IMR-90 (cell line): ENCODE measurements around the gene PCARE. TPM values are rescaled to one million over a fixed set of nuclear protein-coding genes. Genes with fewer than 3 reads are reported as not detected.

Experiments used
- ATAC-seq: fragments of 200-7000 bp; cut with Tn5 transposase; 2 replicates; pipeline ENCODE4 v1.9.1; 2020; ENCODE audit warnings: low read depth, mild to moderate bottlenecking, moderate library complexity
- BruUV-seq: library from RNA; stranded (reverse); fragments of 400-500 nt; replicated peaks from 2 replicates; lab custom pipeline; 2021; lab: Mats Ljungman, UMichigan
- CTCF ChIA-PET: fragments of 300-600 bp; formaldehyde crosslinking; extraction: SDS; loops from one replicate; lab custom pipeline; 2021; ENCODE audit warnings: antibody characterized with exemption; lab: Yijun Ruan, JAX
- POLR2A ChIA-PET: fragments of 300-600 bp; sonication (Branson Sonifier 250); formaldehyde crosslinking; loops from one replicate; lab custom pipeline; 2022; ENCODE audit warnings: antibody characterized with exemption; ENCODE audit not compliant: unreplicated experiment; lab: Charles Lee
- DNase-seq: peaks from one replicate; pipeline ENCODE4 v3.0.0; 2013
- H2AFZ ChIP-seq: replicated peaks from 2 replicates; pipeline ENCODE3; 2013; ENCODE audit warnings: low read length, mild to moderate bottlenecking; ENCODE audit not compliant: poor library complexity
- H2AK5ac ChIP-seq: 2 replicates; pipeline ENCODE4 v1.6.1; 2013; ENCODE audit warnings: low read depth, low read length, inconsistent platforms
- H2AK9ac ChIP-seq: replicated peaks from 2 replicates; pipeline ENCODE3; 2013; ENCODE audit warnings: mild to moderate bottlenecking, low read depth, low read length, moderate library complexity; ENCODE audit not compliant: poor library complexity
- H2BK120ac ChIP-seq: 2 replicates; pipeline ENCODE4 v1.6.1; 2013; ENCODE audit warnings: low read depth, low read length, inconsistent platforms
- H2BK15ac ChIP-seq: 3 replicates; pipeline ENCODE4 v1.6.1; 2013; ENCODE audit warnings: low read depth, low read length, inconsistent platforms
- H2BK20ac ChIP-seq: 2 replicates; pipeline ENCODE4 v1.6.1; 2013; ENCODE audit warnings: low read depth, mild to moderate bottlenecking, inconsistent platforms, low read length, moderate library complexity
- H2BK5ac ChIP-seq: 2 replicates; pipeline ENCODE4 v1.6.1; 2013; ENCODE audit warnings: mild to moderate bottlenecking, low read depth, low read length, inconsistent platforms; ENCODE audit not compliant: poor library complexity, severe bottlenecking
- H3K14ac ChIP-seq: replicated peaks from 2 replicates; pipeline ENCODE4 v1.6.1; 2013; ENCODE audit warnings: low read depth, low read length, inconsistent platforms
- H3K18ac ChIP-seq: 2 replicates; pipeline ENCODE4 v1.6.1; 2013; ENCODE audit warnings: low read depth, low read length, control low read depth
- H3K23ac ChIP-seq: 2 replicates; pipeline ENCODE4 v1.6.1; 2013; ENCODE audit warnings: low read depth, low read length, inconsistent platforms
- H3K27ac ChIP-seq: 2 replicates; pipeline ENCODE4 v1.5.1; 2013; ENCODE audit warnings: mild to moderate bottlenecking, control low read depth, low read length; ENCODE audit not compliant: insufficient read depth
- H3K27me3 ChIP-seq: 2 replicates; pipeline ENCODE4 v1.6.1; 2013; ENCODE audit warnings: low read length; ENCODE audit not compliant: control insufficient read depth, insufficient read depth
- H3K36me3 ChIP-seq: 2 replicates; pipeline ENCODE4 v1.6.1; 2013; ENCODE audit warnings: low read length, mixed read lengths; ENCODE audit not compliant: control insufficient read depth, insufficient read depth
- H3K4ac ChIP-seq: 2 replicates; pipeline ENCODE4 v1.6.1; 2013; ENCODE audit warnings: low read depth, low read length, inconsistent platforms
- H3K4me1 ChIP-seq: 2 replicates; pipeline ENCODE4 v1.6.1; 2013; ENCODE audit warnings: low read length, mixed read lengths; ENCODE audit not compliant: control insufficient read depth, insufficient read depth
- H3K4me2 ChIP-seq: 2 replicates; pipeline ENCODE4 v1.6.1; 2013; ENCODE audit warnings: low read depth, mild to moderate bottlenecking, control low read depth, low read length, moderate library complexity
- H3K4me3 ChIP-seq: 2 replicates; pipeline ENCODE4 v1.5.1; 2013; ENCODE audit warnings: low read depth, mild to moderate bottlenecking, control low read depth, low read length, moderate library complexity; ENCODE audit not compliant: insufficient read depth
- H3K56ac ChIP-seq: 2 replicates; pipeline ENCODE4 v1.6.1; 2013; ENCODE audit warnings: low read length, inconsistent platforms; ENCODE audit not compliant: insufficient read depth; ENCODE audit errors: extremely low read depth
- H3K79me1 ChIP-seq, 2 experiments: 2 replicates each; pipeline ENCODE4 v1.6.1; 2013; ENCODE audit warnings: low read length in 2 of 2, inconsistent platforms in 1 of 2, low read depth in 1 of 2
- H3K9ac ChIP-seq: 2 replicates; pipeline ENCODE4 v1.6.1; 2013; ENCODE audit warnings: low read depth, low read length, control low read depth
- H3K9me1 ChIP-seq: 2 replicates; pipeline ENCODE4 v1.6.1; 2013; ENCODE audit warnings: low read length, inconsistent platforms; ENCODE audit not compliant: insufficient read depth
- H3K9me3 ChIP-seq: 2 replicates; pipeline ENCODE4 v1.6.1; 2013; ENCODE audit warnings: low read length; ENCODE audit not compliant: control insufficient read depth, insufficient read depth
- H4K20me1 ChIP-seq: 2 replicates; pipeline ENCODE4 v1.6.1; 2013; ENCODE audit warnings: low read length, inconsistent platforms; ENCODE audit not compliant: insufficient read depth
- H4K5ac ChIP-seq: 2 replicates; pipeline ENCODE4 v1.6.1; 2013; ENCODE audit warnings: mild to moderate bottlenecking, low read depth, low read length, control low read depth
- H4K8ac ChIP-seq, 2 experiments: 2 replicates each; pipeline ENCODE4 v1.6.1; 2013; ENCODE audit warnings: low read depth in 2 of 2, low read length in 2 of 2, control low read depth in 1 of 2, inconsistent platforms in 1 of 2
- H4K91ac ChIP-seq: 2 replicates; pipeline ENCODE4 v1.6.1; 2013; ENCODE audit warnings: low read depth, low read length, inconsistent platforms; ENCODE audit not compliant: insufficient read depth
- BHLHE40 ChIP-seq: fragments of 150-350 bp; IDR thresholded peaks from 2 replicates; pipeline ENCODE4 v1.6.1; 2016; ENCODE audit warnings: mild to moderate bottlenecking, low read depth, low read length
- CEBPB ChIP-seq: IDR thresholded peaks from 2 replicates; pipeline ENCODE4 v1.6.1; 2012; ENCODE audit warnings: low read depth, low read length, improper control_type of control experiment
- CHD1 ChIP-seq: IDR thresholded peaks from 2 replicates; pipeline ENCODE4 v1.6.1; 2012; ENCODE audit warnings: low read depth, low read length, improper control_type of control experiment
- CTCF ChIP-seq: conservative IDR thresholded peaks from 2 replicates; pipeline ENCODE4 v1.5.1; 2012; ENCODE audit warnings: mild to moderate bottlenecking, low read depth, low read length, improper control_type of control experiment
- ELK1 ChIP-seq: fragments of 150-350 bp; IDR thresholded peaks from 2 replicates; pipeline ENCODE4 v1.6.1; 2016; ENCODE audit warnings: low read depth, mild to moderate bottlenecking, low read length, moderate library complexity, borderline replicate concordance
- FOS ChIP-seq: fragments of 150-350 bp; IDR thresholded peaks from 2 replicates; pipeline ENCODE4 v1.6.1; 2016; ENCODE audit warnings: low read depth, low read length
- MAFK ChIP-seq: IDR thresholded peaks from 2 replicates; pipeline ENCODE4 v1.6.1; 2012; ENCODE audit warnings: low read depth, low read length, improper control_type of control experiment
- MXI1 ChIP-seq: IDR thresholded peaks from 2 replicates; pipeline ENCODE4 v1.6.1; 2012; ENCODE audit warnings: low read depth, mild to moderate bottlenecking, low read length, moderate library complexity, borderline replicate concordance
- NFE2L2 ChIP-seq: fragments of 150-350 bp; IDR thresholded peaks from 2 replicates; pipeline ENCODE4 v1.6.1; 2016; ENCODE audit warnings: low read depth, mild to moderate bottlenecking, low read length
- POLR2A ChIP-seq: IDR thresholded peaks from 2 replicates; pipeline ENCODE4 v1.6.1; 2012; ENCODE audit warnings: mild to moderate bottlenecking, low read depth, low read length
- RAD21 ChIP-seq: IDR thresholded peaks from 2 replicates; pipeline ENCODE4 v1.6.1; 2012; ENCODE audit warnings: low read length, improper control_type of control experiment
- RCOR1 ChIP-seq: IDR thresholded peaks from 2 replicates; pipeline ENCODE4 v1.6.1; 2012; ENCODE audit warnings: mild to moderate bottlenecking, low read length, improper control_type of control experiment; ENCODE audit not compliant: insufficient replicate concordance
- RFX5 ChIP-seq: IDR thresholded peaks from 2 replicates; pipeline ENCODE4 v1.8.0; 2012; ENCODE audit warnings: low read depth, mild to moderate bottlenecking, low read length, moderate library complexity
- SMC3 ChIP-seq: fragments of 150-350 bp; IDR thresholded peaks from 2 replicates; pipeline ENCODE4 v1.6.1; 2016; ENCODE audit warnings: low read depth, mild to moderate bottlenecking, antibody characterized with exemption, low read length, moderate library complexity
- WGBS, 2 experiments: methylation state at CpG; one replicate each; pipeline versions ENCODE4 v1.1.5 to v1.1.7; 2013; ENCODE audit warnings: missing lambda C conversion rate in 2 of 2; ENCODE audit not compliant: insufficient read length in 1 of 2; ENCODE audit errors: extremely low coverage in 2 of 2; 5-methylcytosine and 5-hydroxymethylcytosine counted together
- dilution Hi-C: fragments of 300-500 bp; cut with HindIII; formaldehyde crosslinking; loops from one replicate; pipeline ENCODE4 v1.14.3; 2018; ENCODE audit warnings: low sequenced_read_pairs; ENCODE audit not compliant: unreplicated experiment
- in situ Hi-C: fragments of 300-500 bp; cut with MboI; formaldehyde crosslinking; loops from 3 replicates; pipeline ENCODE4 v1.14.3; 2019; ENCODE audit warnings: low sequenced_read_pairs, inconsistent platforms, mixed read lengths
- intact Hi-C: fragments of 100-400 bp; cut with micrococcal nuclease; formaldehyde crosslinking; loops from 2 replicates; pipeline ENCODE4 v1.10.0; 2022
- polyA plus RNA-seq, 3 experiments: library from polyadenylated mRNA; depleted of rRNA; stranded (reverse); fragments of >200 nt; gene quantifications; 2 replicates each; pipeline ENCODE4 v1.2.3, GENCODE V29; 2012; ENCODE audit warnings: low replicate concordance in 1 of 3
- total RNA-seq: library from RNA; depleted of rRNA; stranded (reverse); fragments of >200 nt; gene quantifications from 2 replicates; pipeline ENCODE4 v1.2.3, GENCODE V29; 2012
- TF ChIP-seq, protein P1 (sequence below): fragments of 150-350 bp; IDR thresholded peaks from 2 replicates; pipeline ENCODE4 v1.6.1; 2017; ENCODE audit warnings: mild to moderate bottlenecking, antibody characterized with exemption, low read length, low read depth

Gene PCARE
- total and polyA plus RNA-seq, 2 of the 4 experiments (the other 2 are of a cell fraction), result not detected

DNA sequence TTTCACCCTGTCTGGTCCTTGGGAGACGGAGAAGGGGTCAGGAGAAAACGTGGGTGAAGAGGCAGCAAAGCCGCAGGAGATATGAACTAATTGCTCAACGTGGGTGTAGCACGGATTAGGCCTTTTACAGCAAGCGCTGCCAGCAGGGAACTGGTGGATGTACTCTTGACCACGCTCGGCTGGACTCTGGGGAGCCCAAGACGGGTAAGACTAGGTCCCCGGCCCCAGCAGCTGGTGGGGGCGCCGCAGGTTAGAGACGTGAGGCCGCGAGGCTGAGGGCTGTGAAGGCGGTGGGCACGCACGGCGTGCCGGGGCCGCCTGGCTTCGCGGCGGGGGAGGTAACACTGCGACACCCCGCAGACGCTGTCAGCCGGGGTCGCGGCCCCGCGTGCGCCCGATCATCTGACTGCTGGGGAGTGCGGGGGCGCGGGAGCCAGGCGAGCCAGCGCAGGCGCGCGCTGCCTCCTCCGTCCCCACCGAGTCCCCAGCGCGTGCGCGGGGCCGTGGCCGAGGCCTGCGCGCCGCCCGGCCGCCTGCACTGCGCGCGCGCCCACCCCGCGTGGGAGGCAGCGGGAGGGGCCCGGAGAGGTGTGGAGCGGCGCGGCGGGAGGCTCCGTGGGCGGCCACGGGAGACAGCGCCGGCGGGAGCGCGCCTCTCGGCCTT is 40.8 kb upstream of the PCARE start, which contains the start of gene CLIP4:
CLIP4 (plus strand) TSS at position 470 of the 664 bp plus-strand sequence. CDS start 5,974 bp downstream, outside the sequence.
- intact Hi-C loops, result loop anchor here (5.0 kb wide), 2 partner anchors 133 to 158 kb away; partner anchors contain the start of gene TOGARAM2
- CTCF ChIA-PET, result no interaction called here
- peaks cover 31% of the 10 kb centered on the region for H3K4me1 ChIP-seq
- TF ChIP-seq BHLHE40, result peak; percentile 92
- peak; percentile 54 for TF ChIP-seq POLR2A
- no peak for TF ChIP-seq FOS
- no peak for TF ChIP-seq CHD1
- no peak for TF ChIP-seq MAFK
- no peak for TF ChIP-seq RCOR1
- TF ChIP-seq NFE2L2, result no peak
- TF ChIP-seq ELK1, result no peak
- TF ChIP-seq MXI1, result no peak
- TF ChIP-seq CTCF, result no peak
- TF ChIP-seq RFX5, result no peak
- TF ChIP-seq, protein P1, sequence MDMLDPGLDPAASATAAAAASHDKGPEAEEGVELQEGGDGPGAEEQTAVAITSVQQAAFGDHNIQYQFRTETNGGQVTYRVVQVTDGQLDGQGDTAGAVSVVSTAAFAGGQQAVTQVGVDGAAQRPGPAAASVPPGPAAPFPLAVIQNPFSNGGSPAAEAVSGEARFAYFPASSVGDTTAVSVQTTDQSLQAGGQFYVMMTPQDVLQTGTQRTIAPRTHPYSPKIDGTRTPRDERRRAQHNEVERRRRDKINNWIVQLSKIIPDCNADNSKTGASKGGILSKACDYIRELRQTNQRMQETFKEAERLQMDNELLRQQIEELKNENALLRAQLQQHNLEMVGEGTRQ, result peak; percentile 35; the same call in 1 of the 2 replicates
- TF ChIP-seq CEBPB, result peak; percentile 34; the same call in 1 of the 2 replicates
- no peak for TF ChIP-seq SMC3
- TF ChIP-seq RAD21, result no peak

More for the DNA sequence above, 40.8 kb upstream of the PCARE start, which contains the start of gene CLIP4:
- H2BK5ac ChIP-seq, result peak within 1 kb of the TSS; percentile 97
- BruUV-seq, result no TSS peak
- no peaks in the 10 kb centered on the region for H3K36me3 ChIP-seq
- H4K5ac ChIP-seq, result peak within 1 kb of the TSS; percentile 97
- H2AK9ac ChIP-seq, result peak within 1 kb of the TSS; percentile 97
- H3K9me3 ChIP-seq, result no peaks in the 10 kb centered on the region
- in situ Hi-C loops, result no loop called here
- peak within 1 kb of the TSS; percentile 96 for H3K18ac ChIP-seq
- peak within 1 kb of the TSS; percentile 94 for H2AK5ac ChIP-seq
- H3K56ac ChIP-seq, result peak within 1 kb of the TSS; percentile 93
- peak within 1 kb of the TSS; percentile 72 to 91 for H4K8ac ChIP-seq
- H3K23ac ChIP-seq, result peak within 1 kb of the TSS; percentile 93
- H2BK120ac ChIP-seq, result peak within 1 kb of the TSS; percentile 90
- ATAC-seq (peak; percentile 82), DNase-seq (peak; percentile 51)
- H3K9ac ChIP-seq, result peak within 1 kb of the TSS; percentile 78
- dilution Hi-C loops, result no loop called here
- peak within 1 kb of the TSS; percentile 94 for H3K27ac ChIP-seq
- POLR2A ChIA-PET, result no interaction called here
- peak within 1 kb of the TSS; percentile 92; the same call in 2 of the 3 replicates for H2BK15ac ChIP-seq
- no peaks in the 10 kb centered on the region for H3K27me3 ChIP-seq
- peak within 1 kb of the TSS; percentile 93 for H4K91ac ChIP-seq
- peak within 1 kb of the TSS; percentile 97 for H3K4ac ChIP-seq
- peak within 1 kb of the TSS; percentile 96 for H3K4me2 ChIP-seq
- WGBS, 2 experiments, result 6% methylated on average over 45 of the region's 76 CpGs; no CpG with 5 or more reads in 1 of the 2 experiments
- peak within 1 kb of the TSS; percentile 91 for H2AFZ ChIP-seq
- H3K14ac ChIP-seq, result peak within 1 kb of the TSS; percentile 99
- peaks cover 11% of the 10 kb centered on the region; the same call in 1 of the 2 replicates for H3K9me1 ChIP-seq
- H3K79me1 ChIP-seq, result peaks cover 3 to 39% of the 10 kb centered on the region in 2 experiments; a peak in 2 of 4 replicates
- H2BK20ac ChIP-seq, result peak within 1 kb of the TSS; percentile 88
- H3K4me3 ChIP-seq, result peak within 1 kb of the TSS; percentile 88
- no peaks in the 10 kb centered on the region for H4K20me1 ChIP-seq
